ELR (cell line): ENCODE data around the gene FOCAD.
"Not testable (repeated sequence)": the region's sequence is repeated elsewhere in the genome, so short reads cannot be mapped to it uniquely, and the experiment has no call there.

Source experiments
- DNase-seq: peaks from one replicate; pipeline ENCODE4 v3.0.0-alpha.2; 2015; ENCODE audit warnings: low read depth

The FOCAD gene

GRCh38 chr9:20884985-20885593 lies 201.0 kb downstream of the FOCAD start:
- peak; percentile 68 for DNase-seq

GRCh38 chr9:20898885-20899554 lies 215.0 kb downstream of the FOCAD start:
- DNase-seq, result peak; percentile 20

- DNase-seq, result no peak
Measured at GRCh38 chr9:20903212-20903611, 219.2 kb downstream of the FOCAD start.

- no peak for DNase-seq
Measured at GRCh38 chr9:20904995-20905394, 220.9 kb downstream of the FOCAD start.

- DNase-seq, result no peak
Measured at GRCh38 chr9:20906326-20906725, 222.3 kb downstream of the FOCAD start.

- DNase-seq, result no peak
Measured at GRCh38 chr9:20908461-20908860, 224.4 kb downstream of the FOCAD start.

- no peak for DNase-seq
Measured at GRCh38 chr9:20914556-20914955, 230.5 kb downstream of the FOCAD start.

GRCh38 chr9:20921362-20921761 lies 237.3 kb downstream of the FOCAD start:
- peak; percentile 83 for DNase-seq

GRCh38 chr9:20925256-20926045 lies 241.4 kb downstream of the FOCAD start:
- no peak for DNase-seq

- no peak for DNase-seq
Measured at GRCh38 chr9:20929276-20929675, 245.2 kb downstream of the FOCAD start.

GRCh38 chr9:20930836-20931235 lies 246.8 kb downstream of the FOCAD start:
- DNase-seq, result no peak

GRCh38 chr9:20940447-20941173 lies 256.6 kb downstream of the FOCAD start:
- DNase-seq, result no peak

GRCh38 chr9:20941174-20941690 lies 257.2 kb downstream of the FOCAD start:
- DNase-seq, result peak; percentile 83

- DNase-seq, result no peak
Measured at GRCh38 chr9:20944507-20944906, 260.4 kb downstream of the FOCAD start.

GRCh38 chr9:20945269-20945668 lies 261.2 kb downstream of the FOCAD start:
- no peak for DNase-seq

GRCh38 chr9:20945856-20946255 lies 261.8 kb downstream of the FOCAD start:
- no peak for DNase-seq

GRCh38 chr9:20948703-20949102 lies 264.6 kb downstream of the FOCAD start:
- no peak for DNase-seq

- no peak for DNase-seq
Measured at GRCh38 chr9:20950707-20951106, 266.6 kb downstream of the FOCAD start.

GRCh38 chr9:20962536-20963225 lies 278.6 kb downstream of the FOCAD start:
- DNase-seq, result no peak

- no peak for DNase-seq
Measured at GRCh38 chr9:20972684-20973083, 288.6 kb downstream of the FOCAD start.

GRCh38 chr9:20973246-20973947 lies 289.3 kb downstream of the FOCAD start:
- DNase-seq, result not testable (repeated sequence)
